GM18499 (cell line): ENCODE measurements around the gene PGLYRP2.

ENCODE experiments used
- ATAC-seq: cut with Tn5 transposase; IDR thresholded peaks from one replicate; pipeline ENCODE4 v1.9.1; 2021; ENCODE audit warnings: moderate number of reproducible peaks; ENCODE audit not compliant: insufficient read depth, unreplicated experiment

The PGLYRP2 gene

GRCh38 chr19:15457701-15458484 lies 21.4 kb downstream of the PGLYRP2 start:
- no peak for ATAC-seq

GRCh38 chr19:15456871-15457700 lies 22.2 kb downstream of the PGLYRP2 start:
- ATAC-seq = no peak

GRCh38 chr19:15456441-15456840 lies 22.9 kb downstream of the PGLYRP2 start:
- no peak for ATAC-seq

GRCh38 chr19:15455996-15456395 lies 23.3 kb downstream of the PGLYRP2 start:
- ATAC-seq = no peak

- ATAC-seq = no peak
Measured at GRCh38 chr19:15453906-15454860, 25.1 kb downstream of the PGLYRP2 start.

GRCh38 chr19:15453091-15453578 lies 26.2 kb downstream of the PGLYRP2 start:
- no peak for ATAC-seq

- ATAC-seq = no peak
Measured at GRCh38 chr19:15452111-15453047, 26.9 kb downstream of the PGLYRP2 start.

GRCh38 chr19:15450528-15450890 lies 28.8 kb downstream of the PGLYRP2 start:
- no peak for ATAC-seq

GRCh38 chr19:15449620-15450527 lies 29.4 kb downstream of the PGLYRP2 start, which contains the start of gene WIZ:
WIZ (minus strand) TSS chr19:15449956; CDS start chr19:15448307, 1,649 bp downstream.
- ATAC-seq = no peak

- no peak for ATAC-seq
Measured at GRCh38 chr19:15448778-15449619, 30.3 kb downstream of the PGLYRP2 start.

GRCh38 chr19:15448044-15448777 lies 31.1 kb downstream of the PGLYRP2 start:
- no peak for ATAC-seq

GRCh38 chr19:15447057-15447456 lies 32.2 kb downstream of the PGLYRP2 start:
- ATAC-seq = no peak

- no peak for ATAC-seq
Measured at GRCh38 chr19:15445807-15446376, 33.4 kb downstream of the PGLYRP2 start.

- no peak for ATAC-seq
Measured at GRCh38 chr19:15445227-15445605, 34.1 kb downstream of the PGLYRP2 start.

- no peak for ATAC-seq
Measured at GRCh38 chr19:15444505-15445226, 34.6 kb downstream of the PGLYRP2 start.

GRCh38 chr19:15443838-15444237 lies 35.5 kb downstream of the PGLYRP2 start:
- ATAC-seq = no peak
